Vagina (tissue), 2 donors: ENCODE data around the gene SULT4A1.

Experiments used
- POLR2A ChIP-seq, 2 donors: fragments of 450-650 bp; IDR thresholded peaks; one replicate each; pipeline ENCODE4 v1.6.1; 2017; ENCODE audit warnings: antibody characterized with exemption in 2 of 2, mild to moderate bottlenecking in 2 of 2, moderate library complexity in 2 of 2
- POLR2AphosphoS5 ChIP-seq, 2 donors: sonication (generic); formaldehyde crosslinking; IDR thresholded peaks; one replicate each; pipeline ENCODE4 v1.9.0; 2017; ENCODE audit warnings: antibody characterized with exemption in 2 of 2, mild to moderate bottlenecking in 2 of 2, low read depth in 1 of 2; ENCODE audit not compliant: insufficient read depth in 1 of 2
- TF ChIP-seq, protein P1 (sequence below), 3 experiments: fragments of 450-650 bp in 2 of 3; fragments of 200-600 bp in 1 of 3; sonication (generic) in 1 of 3; IDR thresholded peaks; one replicate each; pipeline ENCODE4 v1.5.1; 2017 to 2019; ENCODE audit warnings: antibody characterized with exemption in 3 of 3, mild to moderate bottlenecking in 2 of 3, moderate library complexity in 2 of 3

DNA sequence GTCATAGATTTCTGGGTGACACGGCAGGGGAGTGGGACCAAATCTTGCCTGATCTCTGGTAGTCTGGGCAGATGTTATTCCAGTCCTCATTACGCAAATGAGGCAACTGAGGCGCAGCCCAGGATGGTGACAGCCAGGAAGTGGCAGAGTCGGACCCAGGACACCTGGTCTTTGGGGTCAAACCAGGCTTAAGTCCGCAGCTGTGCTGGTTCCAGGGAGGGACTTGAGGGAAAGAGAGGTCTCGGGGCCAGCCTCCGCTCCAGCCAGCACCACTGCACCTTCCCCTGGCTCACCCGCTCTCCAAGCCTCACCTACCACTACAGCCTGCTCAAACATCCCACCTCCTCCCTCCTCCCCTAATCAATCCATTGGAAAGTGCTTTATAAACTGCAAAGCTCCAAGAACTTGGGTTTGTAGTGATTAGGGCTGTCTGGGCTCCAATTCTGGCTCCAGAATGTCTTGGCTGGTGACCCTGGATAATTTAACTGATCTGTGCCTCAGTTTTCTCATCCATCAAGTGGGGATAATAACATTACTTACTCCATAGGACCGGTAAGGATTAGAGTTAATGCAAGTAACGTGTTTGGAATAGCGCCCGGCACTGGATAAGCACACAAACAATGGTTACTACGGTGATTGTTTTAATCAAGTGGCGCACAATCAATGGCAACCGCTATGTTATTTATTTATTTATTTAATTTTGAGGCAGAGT, 30.0 kb upstream of the SULT4A1 start:
- TF ChIP-seq POLR2A (IDR thresholded peaks at IDR 0.05) (no peak), POLR2AphosphoS5 (IDR thresholded peaks at IDR 0.05; ENCODE audit: insufficient read depth in 1 of 2, low read depth in 1 of 2) (no peak)
- TF ChIP-seq, protein P1, sequence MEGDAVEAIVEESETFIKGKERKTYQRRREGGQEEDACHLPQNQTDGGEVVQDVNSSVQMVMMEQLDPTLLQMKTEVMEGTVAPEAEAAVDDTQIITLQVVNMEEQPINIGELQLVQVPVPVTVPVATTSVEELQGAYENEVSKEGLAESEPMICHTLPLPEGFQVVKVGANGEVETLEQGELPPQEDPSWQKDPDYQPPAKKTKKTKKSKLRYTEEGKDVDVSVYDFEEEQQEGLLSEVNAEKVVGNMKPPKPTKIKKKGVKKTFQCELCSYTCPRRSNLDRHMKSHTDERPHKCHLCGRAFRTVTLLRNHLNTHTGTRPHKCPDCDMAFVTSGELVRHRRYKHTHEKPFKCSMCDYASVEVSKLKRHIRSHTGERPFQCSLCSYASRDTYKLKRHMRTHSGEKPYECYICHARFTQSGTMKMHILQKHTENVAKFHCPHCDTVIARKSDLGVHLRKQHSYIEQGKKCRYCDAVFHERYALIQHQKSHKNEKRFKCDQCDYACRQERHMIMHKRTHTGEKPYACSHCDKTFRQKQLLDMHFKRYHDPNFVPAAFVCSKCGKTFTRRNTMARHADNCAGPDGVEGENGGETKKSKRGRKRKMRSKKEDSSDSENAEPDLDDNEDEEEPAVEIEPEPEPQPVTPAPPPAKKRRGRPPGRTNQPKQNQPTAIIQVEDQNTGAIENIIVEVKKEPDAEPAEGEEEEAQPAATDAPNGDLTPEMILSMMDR (IDR thresholded peaks at IDR 0.05) = no peak
